HCT116 (cell line): ENCODE results near the gene CELF2.

ENCODE experiments used
- CEBPB ChIP-seq: IDR thresholded peaks from 2 replicates; pipeline ENCODE4 v1.6.1; 2012; ENCODE audit warnings: low read depth
- EZH2 ChIP-seq: fragments of 200-600 bp; sonication (generic); IDR thresholded peaks from 2 replicates; pipeline ENCODE4 v1.6.1; 2017; ENCODE audit warnings: antibody characterized with exemption, mixed run types
- POLR2A ChIP-seq: IDR thresholded peaks from 2 replicates; pipeline ENCODE4 v1.7.0; 2011; ENCODE audit warnings: borderline replicate concordance; ENCODE audit not compliant: insufficient read depth, insufficient read length; ENCODE audit errors: extremely low read depth
- POLR2AphosphoS5 ChIP-seq: IDR thresholded peaks from 2 replicates; pipeline ENCODE4 v1.6.1; 2011; ENCODE audit warnings: mild to moderate bottlenecking, low read depth, low read length, moderate library complexity
- RAD21 ChIP-seq: IDR thresholded peaks from 2 replicates; pipeline ENCODE4 v1.6.1; 2012; ENCODE audit warnings: low read depth, mild to moderate bottlenecking
- SIN3A ChIP-seq: IDR thresholded peaks from 2 replicates; pipeline ENCODE4 v1.6.1; 2012; ENCODE audit warnings: low read depth
- SP1 ChIP-seq: IDR thresholded peaks from 2 replicates; pipeline ENCODE4 v1.6.1; 2012; ENCODE audit warnings: low read depth
- TF ChIP-seq, protein P1 (sequence below), 3 experiments: fragments of 200-600 bp in 1 of 3; sonication (generic) in 1 of 3; IDR thresholded peaks in 2 of 3; conservative IDR thresholded peaks in 1 of 3; 2 replicates each; pipeline ENCODE4 v1.5.1; 2012 to 2017; ENCODE audit warnings: low read depth in 2 of 3, low read length in 2 of 3, antibody characterized with exemption in 1 of 3, borderline replicate concordance in 1 of 3, control low read depth in 1 of 3, mild to moderate bottlenecking in 1 of 3, mixed read lengths in 1 of 3, mixed run types in 1 of 3, moderate library complexity in 1 of 3; ENCODE audit not compliant: insufficient read depth in 1 of 3
- TF ChIP-seq, protein P2 (sequence below): IDR thresholded peaks from 2 replicates; pipeline ENCODE4 v1.6.1; 2012; ENCODE audit warnings: low read depth

DNA sequence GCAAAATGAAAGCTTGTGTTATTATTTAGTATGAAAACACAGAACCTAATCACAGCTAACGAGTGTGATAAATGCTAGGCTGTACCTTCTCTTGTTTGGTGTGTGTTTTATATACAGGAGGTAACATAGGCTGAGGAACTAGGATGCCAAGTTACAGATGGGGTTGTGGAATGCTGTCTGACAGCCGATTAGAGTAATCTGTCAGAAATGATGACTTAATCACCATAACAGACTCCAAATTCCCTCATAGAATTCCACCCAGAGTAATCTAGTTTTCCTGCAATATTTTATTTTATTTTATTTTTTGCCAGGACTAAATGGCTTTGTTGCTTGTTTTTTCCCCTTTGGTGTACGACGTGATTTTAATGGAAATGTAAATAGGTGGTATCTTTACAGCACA is 221.2 kb downstream of the CELF2 start:
- TF ChIP-seq, protein P1, sequence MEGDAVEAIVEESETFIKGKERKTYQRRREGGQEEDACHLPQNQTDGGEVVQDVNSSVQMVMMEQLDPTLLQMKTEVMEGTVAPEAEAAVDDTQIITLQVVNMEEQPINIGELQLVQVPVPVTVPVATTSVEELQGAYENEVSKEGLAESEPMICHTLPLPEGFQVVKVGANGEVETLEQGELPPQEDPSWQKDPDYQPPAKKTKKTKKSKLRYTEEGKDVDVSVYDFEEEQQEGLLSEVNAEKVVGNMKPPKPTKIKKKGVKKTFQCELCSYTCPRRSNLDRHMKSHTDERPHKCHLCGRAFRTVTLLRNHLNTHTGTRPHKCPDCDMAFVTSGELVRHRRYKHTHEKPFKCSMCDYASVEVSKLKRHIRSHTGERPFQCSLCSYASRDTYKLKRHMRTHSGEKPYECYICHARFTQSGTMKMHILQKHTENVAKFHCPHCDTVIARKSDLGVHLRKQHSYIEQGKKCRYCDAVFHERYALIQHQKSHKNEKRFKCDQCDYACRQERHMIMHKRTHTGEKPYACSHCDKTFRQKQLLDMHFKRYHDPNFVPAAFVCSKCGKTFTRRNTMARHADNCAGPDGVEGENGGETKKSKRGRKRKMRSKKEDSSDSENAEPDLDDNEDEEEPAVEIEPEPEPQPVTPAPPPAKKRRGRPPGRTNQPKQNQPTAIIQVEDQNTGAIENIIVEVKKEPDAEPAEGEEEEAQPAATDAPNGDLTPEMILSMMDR (IDR thresholded peaks at IDR 0.05 in 2 of 3, conservative IDR thresholded peaks at IDR 0.05 in 1 of 3; ENCODE audit: borderline replicate concordance in 1 of 3, insufficient read depth in 1 of 3, low read depth in 2 of 3, low read length in 2 of 3), result no peak
- TF ChIP-seq POLR2AphosphoS5, result no peak
- no peak for TF ChIP-seq SIN3A
- no peak for TF ChIP-seq POLR2A
- TF ChIP-seq, protein P2, sequence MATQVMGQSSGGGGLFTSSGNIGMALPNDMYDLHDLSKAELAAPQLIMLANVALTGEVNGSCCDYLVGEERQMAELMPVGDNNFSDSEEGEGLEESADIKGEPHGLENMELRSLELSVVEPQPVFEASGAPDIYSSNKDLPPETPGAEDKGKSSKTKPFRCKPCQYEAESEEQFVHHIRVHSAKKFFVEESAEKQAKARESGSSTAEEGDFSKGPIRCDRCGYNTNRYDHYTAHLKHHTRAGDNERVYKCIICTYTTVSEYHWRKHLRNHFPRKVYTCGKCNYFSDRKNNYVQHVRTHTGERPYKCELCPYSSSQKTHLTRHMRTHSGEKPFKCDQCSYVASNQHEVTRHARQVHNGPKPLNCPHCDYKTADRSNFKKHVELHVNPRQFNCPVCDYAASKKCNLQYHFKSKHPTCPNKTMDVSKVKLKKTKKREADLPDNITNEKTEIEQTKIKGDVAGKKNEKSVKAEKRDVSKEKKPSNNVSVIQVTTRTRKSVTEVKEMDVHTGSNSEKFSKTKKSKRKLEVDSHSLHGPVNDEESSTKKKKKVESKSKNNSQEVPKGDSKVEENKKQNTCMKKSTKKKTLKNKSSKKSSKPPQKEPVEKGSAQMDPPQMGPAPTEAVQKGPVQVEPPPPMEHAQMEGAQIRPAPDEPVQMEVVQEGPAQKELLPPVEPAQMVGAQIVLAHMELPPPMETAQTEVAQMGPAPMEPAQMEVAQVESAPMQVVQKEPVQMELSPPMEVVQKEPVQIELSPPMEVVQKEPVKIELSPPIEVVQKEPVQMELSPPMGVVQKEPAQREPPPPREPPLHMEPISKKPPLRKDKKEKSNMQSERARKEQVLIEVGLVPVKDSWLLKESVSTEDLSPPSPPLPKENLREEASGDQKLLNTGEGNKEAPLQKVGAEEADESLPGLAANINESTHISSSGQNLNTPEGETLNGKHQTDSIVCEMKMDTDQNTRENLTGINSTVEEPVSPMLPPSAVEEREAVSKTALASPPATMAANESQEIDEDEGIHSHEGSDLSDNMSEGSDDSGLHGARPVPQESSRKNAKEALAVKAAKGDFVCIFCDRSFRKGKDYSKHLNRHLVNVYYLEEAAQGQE, result no peak
- TF ChIP-seq EZH2, result no peak
- no peak for TF ChIP-seq SP1
- no peak for TF ChIP-seq CEBPB
- no peak for TF ChIP-seq RAD21
